CMK (cell line): ENCODE results near the gene HBG1.
"Not testable (repeated sequence)": the region's sequence is repeated elsewhere in the genome, so short reads cannot be mapped to it uniquely, and the experiment has no call there.

Experiments used
- DNase-seq: peaks from one replicate; pipeline ENCODE4 v3.0.0-alpha.2; 2010; ENCODE audit warnings: low read depth

Gene HBG1

DNA sequence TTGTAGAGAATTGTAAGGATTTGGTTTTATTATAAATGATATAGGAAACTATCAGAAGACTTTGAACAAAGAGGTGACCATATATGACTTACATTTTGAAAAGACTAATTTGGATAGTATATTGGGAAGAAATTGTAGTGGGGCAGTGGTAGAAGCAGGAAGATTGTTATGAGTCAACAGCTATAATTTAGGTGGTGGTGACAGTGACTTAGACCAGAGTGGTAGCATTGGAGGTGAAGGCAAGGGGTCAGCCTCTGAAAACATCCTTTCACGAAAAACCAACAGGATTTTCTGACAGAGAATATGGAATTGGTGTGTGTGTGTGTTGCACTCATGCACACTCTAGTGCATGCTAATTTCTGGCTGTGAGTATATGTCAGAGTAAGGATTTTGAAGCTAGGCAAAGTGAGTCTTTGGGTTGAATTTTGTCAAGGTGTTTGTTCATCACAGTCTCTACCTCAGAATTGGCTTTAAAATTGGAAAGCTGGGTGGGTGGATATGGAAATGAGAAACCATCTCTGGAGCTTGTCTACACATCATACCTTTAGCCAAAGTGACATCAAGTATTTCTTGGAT, 28.2 kb upstream of the HBG1 start:
- no peak for DNase-seq

DNA sequence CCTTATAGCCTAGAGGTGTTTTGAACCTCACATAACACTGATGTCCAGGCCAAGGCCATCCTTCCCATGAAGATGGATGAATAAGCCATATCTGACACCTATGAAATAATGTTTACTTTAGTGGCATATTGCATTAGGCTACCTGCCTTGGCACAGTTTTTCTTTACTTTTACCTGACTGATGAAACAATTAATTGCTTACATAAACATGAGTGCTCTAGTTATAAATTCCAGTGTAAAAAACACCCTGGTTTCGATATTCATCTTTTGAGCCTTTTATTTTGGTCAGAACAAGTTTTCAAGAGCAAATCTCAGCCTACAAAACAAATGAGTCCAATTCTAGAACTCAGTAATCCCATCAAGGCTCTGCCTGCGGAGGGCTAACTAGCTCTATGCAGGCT, 27.0 kb upstream of the HBG1 start:
- no peak for DNase-seq

DNA sequence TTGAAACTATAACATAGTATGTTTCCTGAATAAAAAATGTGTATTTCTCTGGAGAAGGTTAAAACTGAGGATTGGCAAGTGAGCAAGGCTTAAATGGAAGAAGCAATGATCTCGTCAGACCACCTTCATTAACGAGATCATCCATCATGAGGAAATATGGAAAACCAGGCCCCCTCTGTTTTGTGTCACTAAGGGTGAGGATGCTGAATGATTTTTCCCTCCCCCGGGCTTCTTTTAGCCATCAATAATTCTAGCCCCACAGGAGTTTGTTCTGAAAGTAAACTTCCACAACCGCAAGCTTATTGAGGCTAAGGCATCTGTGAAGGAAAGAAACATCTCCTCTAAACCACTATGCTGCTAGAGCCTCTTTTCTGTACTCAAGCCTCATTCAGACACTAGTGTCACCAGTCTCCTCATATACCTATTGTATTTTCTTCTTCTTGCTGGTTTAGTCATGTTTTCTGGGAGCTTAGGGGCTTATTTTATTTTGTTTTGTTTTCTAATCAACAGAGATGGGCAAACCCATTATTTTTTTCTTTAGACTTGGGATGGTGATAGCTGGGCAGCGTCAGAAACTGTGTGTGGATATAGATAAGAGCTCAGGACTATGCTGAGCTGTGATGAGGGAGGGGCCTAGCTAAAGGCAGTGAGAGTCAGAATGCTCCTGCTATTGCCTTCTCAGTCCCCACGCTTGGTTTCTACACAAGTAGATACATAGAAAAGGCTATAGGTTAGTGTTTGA, 25.9 kb upstream of the HBG1 start:
- DNase-seq, result peak; percentile 69

DNA sequence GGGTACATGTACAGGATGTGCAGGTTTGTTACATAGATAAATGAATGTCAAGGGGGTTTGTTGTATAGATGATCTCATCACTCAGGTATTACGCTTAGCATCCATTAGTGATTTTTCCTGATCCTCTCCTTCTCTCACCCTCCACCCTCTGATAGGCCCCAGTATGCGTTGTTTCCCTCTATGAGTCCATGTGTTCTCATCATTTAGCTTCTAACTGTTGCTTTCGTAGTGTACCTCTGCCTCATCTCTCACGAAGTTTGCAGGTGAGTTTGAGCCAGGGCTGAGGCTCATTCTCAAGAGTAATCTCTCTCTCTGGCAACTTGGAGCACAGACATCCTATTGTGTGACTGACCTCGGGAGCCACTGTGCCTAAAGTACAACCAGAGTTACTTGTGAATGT, 24.7 kb upstream of the HBG1 start:
- DNase-seq, result no peak

DNA sequence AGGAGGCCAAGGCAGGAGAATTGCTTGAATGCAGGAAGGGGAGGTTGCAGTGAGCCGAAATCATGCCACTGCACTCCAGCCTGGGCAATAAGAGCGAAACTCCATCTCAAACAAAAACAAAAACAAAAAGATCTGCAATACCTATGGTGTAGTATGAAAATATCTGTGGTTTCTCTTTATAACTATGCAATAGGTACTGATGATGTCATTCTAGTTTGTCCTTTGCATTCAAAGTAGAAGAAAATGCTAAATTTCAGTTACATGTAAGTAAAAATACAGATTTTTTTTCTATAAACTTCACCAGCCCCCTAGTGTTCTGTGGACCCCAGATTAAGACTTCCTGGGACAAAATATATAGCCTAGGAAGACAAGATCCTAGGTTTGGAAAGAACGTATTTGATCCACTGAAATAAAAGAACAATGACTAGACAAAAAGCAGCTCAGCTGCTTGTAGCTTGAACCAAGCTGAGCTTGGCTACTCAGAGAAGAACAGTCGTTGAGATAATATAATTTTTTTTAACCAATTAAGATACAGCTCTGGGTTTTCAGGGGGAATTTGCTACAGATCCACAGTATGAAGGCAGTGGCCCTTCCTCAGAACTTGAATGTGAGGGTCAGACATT, 22.8 kb upstream of the HBG1 start:
- no peak for DNase-seq

DNA sequence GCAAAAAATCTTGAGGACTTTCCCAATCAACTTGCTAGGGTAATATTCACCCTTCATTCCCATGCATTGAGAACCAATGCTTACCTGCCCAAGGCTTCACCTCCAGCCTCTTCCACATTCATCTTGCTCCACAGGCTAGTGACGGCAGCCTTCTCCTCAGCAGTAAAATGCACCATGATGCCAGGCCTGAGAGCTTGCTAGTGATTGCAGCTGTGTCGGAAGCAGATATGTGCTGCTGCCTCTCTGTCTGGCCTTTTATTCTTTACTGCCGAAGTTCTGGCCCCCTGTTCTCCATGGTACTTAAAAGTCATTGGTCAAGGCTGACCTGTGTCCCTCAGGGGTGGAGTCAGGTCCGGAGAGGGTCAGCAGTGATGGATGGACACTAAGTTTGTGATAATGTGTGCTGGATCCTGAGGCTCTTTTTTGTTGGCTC, 20.1 kb upstream of the HBG1 start, which contains the start of gene HBE1:
HBE1 (minus strand) TSS at position 231 of the 433 bp plus-strand sequence; CDS start at position 176, 55 bp downstream.
- no peak for DNase-seq

DNA sequence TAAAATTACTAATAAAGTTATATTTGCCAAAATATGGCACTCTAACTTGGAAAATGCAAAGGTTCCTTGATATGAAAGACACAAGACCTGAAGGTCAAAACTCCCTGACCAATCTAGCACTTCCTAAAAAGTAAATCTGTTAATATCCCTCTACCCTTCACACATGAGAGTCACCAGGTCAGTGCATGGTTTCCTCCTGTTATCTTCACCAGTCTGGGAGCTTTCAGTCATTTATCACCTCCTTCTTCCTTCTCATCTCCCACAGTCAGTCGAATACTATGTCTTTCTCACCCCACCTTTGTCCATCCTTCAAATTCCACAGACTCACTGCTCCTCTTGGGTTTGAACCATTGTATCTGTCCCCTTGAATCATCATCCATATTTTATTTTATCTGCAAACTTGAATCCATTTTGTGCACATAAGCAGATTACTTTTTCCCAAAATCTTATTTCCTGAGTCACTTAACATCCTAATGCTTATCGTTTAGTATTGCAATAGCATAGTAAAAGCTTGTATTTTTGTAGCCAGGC, 17.4 kb upstream of the HBG1 start:
- DNase-seq, result no peak

DNA sequence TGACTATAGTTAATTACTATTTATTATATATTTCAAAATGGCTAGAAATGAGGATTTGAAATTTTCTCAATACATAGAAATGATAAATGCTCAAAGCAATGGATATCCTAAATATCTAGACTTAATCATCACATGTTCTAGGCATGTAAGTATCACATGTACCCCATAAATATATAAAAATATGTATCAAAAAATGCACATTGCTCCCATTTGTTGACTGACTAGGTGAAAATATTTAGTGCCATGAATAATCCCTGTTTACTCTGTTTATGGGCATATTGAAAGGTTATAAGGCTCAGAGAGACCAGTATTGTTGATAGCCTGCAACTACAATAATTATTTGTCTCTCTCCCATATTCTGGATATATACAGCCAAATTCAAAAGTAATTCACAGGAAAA, 17.0 kb upstream of the HBG1 start:
- no peak for DNase-seq

DNA sequence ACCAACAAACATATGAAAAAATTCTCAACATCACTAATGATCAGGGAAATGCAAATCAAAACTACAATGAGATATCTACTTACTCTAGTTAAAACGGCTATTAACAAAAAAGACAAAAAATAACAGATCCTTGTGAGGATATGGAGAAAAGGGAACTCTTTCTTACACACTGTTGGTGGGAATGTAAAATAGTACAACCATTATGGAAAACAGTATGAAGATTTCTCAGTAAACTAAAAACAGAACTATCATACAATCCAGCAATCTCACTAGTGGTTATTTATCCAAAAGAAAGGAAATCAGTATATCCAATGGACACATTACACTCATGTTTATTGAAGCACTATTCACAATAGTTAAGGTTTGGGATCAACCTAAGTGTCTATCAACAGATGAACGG, 16.2 kb upstream of the HBG1 start:
- no peak for DNase-seq

DNA sequence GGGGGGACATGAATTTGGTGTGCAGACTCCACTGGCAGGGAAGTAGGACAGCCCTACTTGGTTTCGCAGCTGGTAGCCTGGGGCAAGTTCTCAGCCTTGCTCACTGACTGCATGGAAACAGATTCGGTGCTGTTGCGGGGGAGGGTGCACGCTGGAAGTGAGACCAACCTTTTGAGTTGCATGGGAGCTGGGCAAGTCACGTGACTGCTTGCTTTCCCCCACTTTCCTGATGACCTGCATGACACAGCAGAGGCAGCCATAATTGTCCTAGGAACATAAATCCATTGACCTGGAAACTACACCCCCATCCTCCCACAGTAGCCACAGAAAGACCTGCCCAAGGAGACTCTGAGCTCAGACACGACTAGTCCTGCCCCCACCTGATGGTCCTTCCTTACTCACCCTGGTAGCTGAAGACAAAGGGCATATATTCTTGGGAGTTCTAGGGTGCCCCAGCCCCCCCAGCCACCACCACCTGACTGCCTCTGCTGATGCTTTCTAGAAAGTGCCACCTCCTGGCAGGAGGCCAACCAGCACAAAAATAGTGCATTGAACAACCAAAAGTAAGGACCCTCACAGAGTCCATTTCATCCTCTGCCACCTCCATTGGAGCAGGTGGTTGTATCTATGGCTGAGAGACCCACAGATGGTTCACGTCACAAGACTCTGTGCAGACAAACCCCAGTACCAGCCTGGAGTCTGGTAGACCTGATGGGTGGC, 9.0 kb upstream of the HBG1 start:
- no peak for DNase-seq

DNA sequence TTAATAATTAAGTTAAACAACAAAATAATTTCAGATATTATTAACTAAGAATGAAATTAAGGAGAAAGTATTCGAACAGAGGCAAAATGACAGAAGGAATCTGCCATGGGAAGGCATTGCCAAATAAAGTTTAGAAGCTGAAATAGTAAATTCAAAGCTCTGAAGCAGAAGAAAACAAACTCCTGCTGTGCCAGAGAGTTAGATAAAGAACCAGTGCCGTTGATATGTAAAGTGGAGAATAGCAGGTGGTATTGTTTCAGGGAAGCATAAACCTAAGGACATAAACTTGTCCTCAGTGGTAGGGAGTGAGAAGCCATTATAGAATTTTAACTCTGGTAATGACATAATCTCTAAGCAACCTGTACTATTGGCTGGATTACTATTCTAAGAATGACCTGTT, 7.6 kb upstream of the HBG1 start:
- no peak for DNase-seq

DNA sequence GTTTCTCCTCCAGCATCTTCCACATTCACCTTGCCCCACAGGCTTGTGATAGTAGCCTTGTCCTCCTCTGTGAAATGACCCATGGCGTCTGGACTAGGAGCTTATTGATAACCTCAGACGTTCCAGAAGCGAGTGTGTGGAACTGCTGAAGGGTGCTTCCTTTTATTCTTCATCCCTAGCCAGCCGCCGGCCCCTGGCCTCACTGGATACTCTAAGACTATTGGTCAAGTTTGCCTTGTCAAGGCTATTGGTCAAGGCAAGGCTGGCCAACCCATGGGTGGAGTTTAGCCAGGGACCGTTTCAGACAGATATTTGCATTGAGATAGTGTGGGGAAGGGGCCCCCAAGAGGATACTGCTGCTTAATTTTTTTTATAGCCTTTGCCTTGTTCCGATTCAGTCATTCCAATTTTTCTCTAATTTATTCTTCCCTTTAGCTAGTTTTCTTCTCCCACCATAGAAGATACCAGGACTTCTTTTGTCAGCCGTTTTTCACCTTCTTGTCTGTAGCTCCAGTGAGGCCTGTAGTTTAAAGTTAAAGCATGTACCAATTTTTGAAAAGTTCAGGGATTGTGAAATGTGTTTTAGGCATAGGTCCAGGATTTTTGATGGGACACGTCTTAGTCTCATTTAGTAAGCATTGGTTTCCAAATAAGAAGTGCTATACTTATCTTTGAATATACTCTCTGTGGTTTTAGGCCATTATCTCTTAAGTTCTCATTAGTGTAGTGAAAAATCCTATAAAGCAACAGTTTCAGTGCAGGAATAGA, 5.2 kb upstream of the HBG1 start, which contains the start of gene HBG2:
HBG2 (minus strand) TSS at position 136 of the 768 bp plus-strand sequence; CDS start at position 83, 53 bp downstream.
- not testable (repeated sequence) for DNase-seq

DNA sequence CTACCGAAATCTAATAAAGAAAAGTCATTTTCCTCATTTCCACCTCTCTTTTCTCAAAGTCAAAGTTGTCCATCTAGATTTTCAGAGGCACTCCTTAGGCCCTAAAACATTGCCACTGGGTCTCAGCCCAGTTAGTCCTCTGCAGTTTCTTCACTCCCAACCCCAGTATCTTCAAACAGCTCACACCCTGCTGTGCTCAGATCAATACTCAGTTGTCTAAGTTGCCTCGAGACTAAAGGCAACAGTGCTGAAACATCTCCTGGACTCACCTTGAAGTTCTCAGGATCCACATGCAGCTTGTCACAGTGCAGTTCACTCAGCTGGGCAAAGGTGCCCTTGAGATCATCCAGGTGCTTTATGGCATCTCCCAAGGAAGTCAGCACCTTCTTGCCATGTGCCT, 4.4 kb upstream of the HBG1 start:
- DNase-seq, result not testable (repeated sequence)

DNA sequence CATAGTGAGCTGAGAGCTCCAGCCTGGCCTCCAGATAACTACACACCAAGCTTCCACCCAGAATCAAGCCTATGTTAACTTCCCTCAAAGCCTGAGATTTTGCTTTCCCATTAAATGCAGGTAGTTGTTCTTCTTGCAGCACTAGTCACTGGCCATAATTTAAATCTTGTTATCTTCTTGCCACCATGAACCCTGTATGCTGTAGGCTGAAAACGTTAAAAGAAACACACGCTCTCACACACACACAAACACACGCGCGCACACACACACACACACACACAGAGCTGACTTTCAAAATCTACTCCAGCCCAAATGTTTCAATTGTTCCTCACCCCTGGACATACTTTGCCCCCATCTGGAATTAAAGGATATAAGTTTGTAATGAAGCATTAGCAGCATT, 3.8 kb upstream of the HBG1 start:
- DNase-seq, result not testable (repeated sequence)

DNA sequence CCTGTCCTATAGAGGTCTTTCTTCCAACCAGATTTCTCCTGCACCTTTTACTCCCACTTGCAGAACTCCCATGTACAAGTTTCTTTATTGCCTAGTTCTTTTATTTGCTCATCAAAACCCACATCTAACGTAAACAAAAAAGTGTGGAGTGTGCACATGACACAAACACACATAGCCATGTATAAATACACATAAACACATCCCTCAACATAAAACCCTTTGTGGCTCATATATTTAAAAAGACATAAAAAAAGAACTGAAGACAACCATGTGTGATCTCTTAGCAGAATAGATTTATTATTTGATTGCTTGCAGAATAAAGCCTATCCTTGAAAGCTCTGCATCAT, 3.2 kb upstream of the HBG1 start:
- no peak for DNase-seq

DNA sequence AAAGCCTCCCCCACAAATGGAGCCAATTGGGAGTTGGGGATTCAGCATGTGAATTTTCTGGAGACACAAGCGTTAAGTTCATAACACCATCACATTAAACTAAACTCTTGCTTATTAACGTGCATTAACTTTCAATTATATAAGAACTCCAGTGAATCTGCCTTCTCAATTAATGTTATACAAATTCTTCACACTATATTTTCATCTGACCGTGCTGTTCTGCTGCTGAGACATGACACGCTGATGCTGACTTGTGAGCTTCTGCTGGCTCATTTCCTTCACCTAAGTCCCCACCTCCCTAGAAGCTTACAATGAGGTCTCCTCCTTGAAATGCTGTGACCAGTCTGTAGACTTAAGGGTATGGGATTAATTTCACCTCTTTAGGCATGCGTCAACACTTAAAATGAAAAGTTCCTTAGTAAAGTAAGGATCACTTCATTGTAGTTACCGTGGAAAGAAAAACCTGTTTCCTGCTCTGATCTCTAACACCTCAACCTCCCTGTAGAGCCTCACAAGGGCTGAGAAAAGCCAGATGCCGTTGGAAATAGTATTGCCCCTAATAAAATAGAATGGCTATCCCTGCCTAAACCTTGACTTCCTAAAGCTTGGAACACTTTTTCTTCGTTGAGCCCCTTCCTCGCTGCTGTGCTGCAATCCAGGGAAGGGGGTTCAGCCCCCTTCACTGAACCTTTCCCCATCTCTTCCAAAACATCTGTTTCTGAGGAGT, 2.7 kb upstream of the HBG1 start:
- DNase-seq, result no peak

DNA sequence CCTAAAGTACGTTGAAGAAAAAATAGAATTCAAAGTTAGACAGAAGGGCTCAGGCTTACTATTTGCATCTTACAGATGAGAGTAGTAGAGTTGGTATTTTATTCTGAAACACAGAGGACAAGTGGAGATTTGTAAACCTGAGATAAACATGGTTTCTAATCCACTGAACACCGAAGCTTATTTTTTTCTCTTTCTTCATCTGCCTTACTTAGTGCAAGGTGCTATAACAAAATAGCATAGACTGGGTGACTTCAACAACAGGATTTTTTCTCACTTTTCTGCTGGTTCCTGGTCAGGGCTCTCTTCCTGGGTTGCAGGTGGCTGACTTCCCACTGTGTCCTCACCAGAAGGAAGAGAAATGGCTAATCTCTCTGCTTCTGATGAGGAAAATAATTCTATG, 2.1 kb upstream of the HBG1 start:
- no peak for DNase-seq

DNA sequence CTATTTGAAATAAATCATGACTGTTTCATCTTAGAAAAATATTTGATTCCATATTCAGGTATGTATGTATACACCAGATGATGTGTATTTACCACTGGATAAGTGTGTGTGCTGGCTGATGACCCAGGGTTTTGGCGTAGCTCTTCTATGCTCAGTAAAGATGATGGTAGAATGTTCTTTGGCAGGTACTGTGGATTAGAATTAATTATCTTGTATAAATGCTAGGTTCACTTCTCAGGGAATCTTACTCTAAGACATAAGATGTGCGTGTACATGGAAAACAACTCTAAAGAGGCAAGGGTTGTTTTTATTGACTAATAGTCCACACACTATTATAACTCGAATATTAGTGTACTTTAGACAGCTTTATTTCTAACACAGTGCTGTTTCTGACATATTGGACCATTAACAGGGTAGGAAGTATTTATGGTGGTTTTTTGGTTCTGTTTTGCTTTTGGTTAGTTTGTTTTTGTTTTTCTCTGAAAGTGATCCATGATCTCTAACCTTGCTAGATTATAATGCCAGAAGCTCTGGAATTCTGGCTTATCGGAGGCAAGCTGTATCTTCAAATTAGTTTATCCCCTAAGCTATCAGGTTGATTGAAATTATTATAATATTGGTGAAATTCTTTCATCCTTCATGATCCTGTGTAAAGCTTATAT, 1.0 kb upstream of the HBG1 start:
- DNase-seq, result no peak

DNA sequence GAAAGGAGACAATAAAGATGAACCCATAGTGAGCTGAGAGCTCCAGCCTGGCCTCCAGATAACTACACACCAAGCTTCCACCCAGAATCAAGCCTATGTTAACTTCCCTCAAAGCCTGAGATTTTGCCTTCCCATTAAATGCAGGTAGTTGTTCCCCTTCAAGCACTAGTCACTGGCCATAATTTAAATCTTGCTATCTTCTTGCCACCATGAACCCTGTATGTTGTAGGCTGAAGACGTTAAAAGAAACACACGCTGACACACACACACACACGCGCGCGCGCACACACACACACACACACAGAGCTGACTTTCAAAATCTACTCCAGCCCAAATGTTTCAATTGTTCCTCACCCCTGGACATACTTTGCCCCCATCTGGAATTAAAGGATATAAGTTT, 1.2 kb downstream of the HBG1 start:
- not testable (repeated sequence) for DNase-seq

DNA sequence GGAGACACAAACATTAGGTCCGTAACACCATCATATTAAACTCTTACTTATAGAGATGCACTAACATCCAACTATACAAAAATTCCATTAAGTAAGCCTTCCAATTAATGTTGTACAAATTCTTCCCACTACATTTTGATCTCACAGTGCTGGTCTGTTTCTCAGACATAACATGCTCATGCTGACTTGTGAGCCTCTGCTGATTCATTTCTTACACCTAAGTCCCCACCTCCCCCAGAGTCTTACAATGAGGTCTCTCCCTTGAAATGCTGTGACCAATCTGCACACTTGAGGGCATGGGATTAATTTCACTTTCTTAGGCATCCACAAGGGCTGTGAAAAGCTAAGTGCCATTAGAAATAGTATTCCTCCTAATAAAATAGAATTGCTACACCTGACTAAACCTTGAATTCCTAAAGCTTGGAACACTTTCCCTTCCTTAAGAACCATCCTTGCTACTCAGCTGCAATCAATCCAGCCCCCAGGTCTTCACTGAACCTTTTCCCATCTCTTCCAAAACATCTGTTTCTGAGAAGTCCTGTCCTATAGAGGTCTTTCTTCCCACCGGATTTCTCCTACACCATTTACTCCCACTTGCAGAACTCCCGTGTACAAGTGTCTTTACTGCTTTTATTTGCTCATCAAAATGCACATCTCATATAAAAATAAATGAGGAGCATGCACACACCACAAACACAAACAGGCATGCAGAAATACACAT, 2.0 kb downstream of the HBG1 start:
- no peak for DNase-seq
